ENCODE measurements around the gene NEMF. TPM values are rescaled to one million over a fixed set of nuclear protein-coding genes. Genes with fewer than 3 reads are reported as not detected.
"Not testable (repeated sequence)": the region's sequence is repeated elsewhere in the genome, so short reads cannot be mapped to it uniquely, and the experiment has no call there.

Gene NEMF
- total and polyA plus RNA-seq, 4 donors: 19.7 to 145 (median 41.0) TPM

- H3K9ac ChIP-seq (ENCODE audit: insufficient read depth in 1 of 2, low read length in 2 of 2): no peak overlapping the region
- no peaks in the 10 kb centered on the region for H3K4me1 ChIP-seq (ENCODE audit: control insufficient read depth in 5 of 5, insufficient read depth in 5 of 5, low read length in 5 of 5)
- 77 to 81% methylated on average over 12 of the region's 12 CpGs for WGBS, 2 donors
- DNase-seq (no peak), ATAC-seq (ENCODE audit: insufficient read depth, low FRiP score) (no peak)
- no peak overlapping the region for H3K4me3 ChIP-seq
- H3K27me3 ChIP-seq (ENCODE audit: control insufficient read depth in 3 of 3, insufficient read depth in 3 of 3, low read length in 2 of 3): no peaks in the 10 kb centered on the region
- TF ChIP-seq, protein P1, sequence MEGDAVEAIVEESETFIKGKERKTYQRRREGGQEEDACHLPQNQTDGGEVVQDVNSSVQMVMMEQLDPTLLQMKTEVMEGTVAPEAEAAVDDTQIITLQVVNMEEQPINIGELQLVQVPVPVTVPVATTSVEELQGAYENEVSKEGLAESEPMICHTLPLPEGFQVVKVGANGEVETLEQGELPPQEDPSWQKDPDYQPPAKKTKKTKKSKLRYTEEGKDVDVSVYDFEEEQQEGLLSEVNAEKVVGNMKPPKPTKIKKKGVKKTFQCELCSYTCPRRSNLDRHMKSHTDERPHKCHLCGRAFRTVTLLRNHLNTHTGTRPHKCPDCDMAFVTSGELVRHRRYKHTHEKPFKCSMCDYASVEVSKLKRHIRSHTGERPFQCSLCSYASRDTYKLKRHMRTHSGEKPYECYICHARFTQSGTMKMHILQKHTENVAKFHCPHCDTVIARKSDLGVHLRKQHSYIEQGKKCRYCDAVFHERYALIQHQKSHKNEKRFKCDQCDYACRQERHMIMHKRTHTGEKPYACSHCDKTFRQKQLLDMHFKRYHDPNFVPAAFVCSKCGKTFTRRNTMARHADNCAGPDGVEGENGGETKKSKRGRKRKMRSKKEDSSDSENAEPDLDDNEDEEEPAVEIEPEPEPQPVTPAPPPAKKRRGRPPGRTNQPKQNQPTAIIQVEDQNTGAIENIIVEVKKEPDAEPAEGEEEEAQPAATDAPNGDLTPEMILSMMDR (IDR thresholded peaks at IDR 0.05; ENCODE audit: control extremely low read depth, extremely low read depth): no peak
- H3K9me3 ChIP-seq (ENCODE audit: control insufficient read depth in 4 of 4, insufficient read depth in 3 of 4, low read length in 3 of 4): no peaks in the 10 kb centered on the region
- no peaks in the 10 kb centered on the region for H3K36me3 ChIP-seq (ENCODE audit: control insufficient read depth in 4 of 4, insufficient read depth in 4 of 4, low read length in 4 of 4)
- H3K27ac ChIP-seq (ENCODE audit: low read depth in 1 of 2, low read length in 1 of 2): no peak overlapping the region
Measured at GRCh38 chr14:49875640-49876198, 23.1 kb upstream of the NEMF start.

DNA sequence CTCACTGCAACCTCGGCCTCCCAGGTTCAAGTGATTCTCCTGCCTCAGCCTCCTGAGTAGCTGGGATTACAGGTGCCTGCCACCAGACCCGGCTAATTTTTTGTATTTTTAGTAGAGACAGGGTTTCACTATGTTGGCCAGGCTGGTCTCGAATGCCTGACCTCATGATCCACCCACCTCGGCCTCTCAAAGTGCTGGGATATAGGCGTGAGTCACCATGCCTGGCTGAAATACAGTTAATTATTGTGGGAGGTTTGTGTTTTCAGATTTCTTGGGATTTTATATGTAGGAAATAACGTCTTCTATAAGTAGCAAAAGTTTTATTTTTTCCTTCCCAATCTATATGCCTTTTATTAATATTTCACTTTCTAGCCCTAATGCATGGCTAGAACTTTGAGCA lies 21.0 kb upstream of the NEMF start:
- DNase-seq; H3K4me1 ChIP-seq (ENCODE audit: control insufficient read depth in 5 of 5, insufficient read depth in 5 of 5, low read length in 5 of 5); H3K9ac ChIP-seq (ENCODE audit: insufficient read depth in 1 of 2, low read length in 2 of 2); H3K4me3 ChIP-seq; H3K27me3 ChIP-seq (ENCODE audit: control insufficient read depth in 3 of 3, insufficient read depth in 3 of 3, low read length in 2 of 3); H3K27ac ChIP-seq (ENCODE audit: low read depth in 1 of 2, low read length in 1 of 2); H3K9me3 ChIP-seq (ENCODE audit: control insufficient read depth in 4 of 4, insufficient read depth in 3 of 4, low read length in 3 of 4); ATAC-seq (ENCODE audit: insufficient read depth, low FRiP score); H3K36me3 ChIP-seq (ENCODE audit: control insufficient read depth in 4 of 4, insufficient read depth in 4 of 4, low read length in 4 of 4): not testable (repeated sequence)
- WGBS, 2 donors: 86 to 92% methylated on average over 6 of the region's 6 CpGs

DNA sequence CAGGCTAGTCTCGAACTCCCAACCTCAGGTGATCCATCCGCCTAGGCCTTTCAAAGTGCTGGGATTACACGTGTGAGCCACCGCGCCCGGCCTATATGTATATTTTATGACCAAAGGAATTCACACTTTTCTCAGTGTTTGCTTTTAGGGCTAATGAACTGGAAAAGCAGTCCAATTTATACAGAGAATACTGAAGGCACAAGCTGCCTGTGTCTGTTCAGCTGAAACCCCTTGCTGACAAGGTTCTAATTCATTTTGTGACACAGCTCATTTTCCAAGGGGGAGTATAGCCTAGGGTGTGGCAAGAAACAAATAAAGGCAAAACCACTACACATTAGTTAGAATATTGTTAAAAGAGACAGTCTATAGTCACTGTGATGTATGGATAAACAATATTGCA lies 18.3 kb upstream of the NEMF start:
- no peak overlapping the region for H3K9ac ChIP-seq (ENCODE audit: insufficient read depth in 1 of 2, low read length in 2 of 2)
- H3K4me1 ChIP-seq (ENCODE audit: control insufficient read depth in 5 of 5, insufficient read depth in 5 of 5, low read length in 5 of 5): peaks cover 0 to 10% (median 1%) of the 10 kb centered on the region in 5 donors
- H3K27ac ChIP-seq (ENCODE audit: low read depth in 1 of 2, low read length in 1 of 2): no peak overlapping the region
- no peaks in the 10 kb centered on the region for H3K36me3 ChIP-seq (ENCODE audit: control insufficient read depth in 4 of 4, insufficient read depth in 4 of 4, low read length in 4 of 4)
- H3K4me3 ChIP-seq: no peak overlapping the region
- H3K27me3 ChIP-seq (ENCODE audit: control insufficient read depth in 3 of 3, insufficient read depth in 3 of 3, low read length in 2 of 3): no peaks in the 10 kb centered on the region
- WGBS, 2 donors: 95 to 96% methylated on average over 6 of the region's 6 CpGs
- TF ChIP-seq, protein P1 (IDR thresholded peaks at IDR 0.05; ENCODE audit: control extremely low read depth, extremely low read depth): no peak
- ATAC-seq (ENCODE audit: insufficient read depth, low FRiP score) (no peak), DNase-seq (no peak)
- H3K9me3 ChIP-seq (ENCODE audit: control insufficient read depth in 4 of 4, insufficient read depth in 3 of 4, low read length in 3 of 4): no peaks in the 10 kb centered on the region

DNA sequence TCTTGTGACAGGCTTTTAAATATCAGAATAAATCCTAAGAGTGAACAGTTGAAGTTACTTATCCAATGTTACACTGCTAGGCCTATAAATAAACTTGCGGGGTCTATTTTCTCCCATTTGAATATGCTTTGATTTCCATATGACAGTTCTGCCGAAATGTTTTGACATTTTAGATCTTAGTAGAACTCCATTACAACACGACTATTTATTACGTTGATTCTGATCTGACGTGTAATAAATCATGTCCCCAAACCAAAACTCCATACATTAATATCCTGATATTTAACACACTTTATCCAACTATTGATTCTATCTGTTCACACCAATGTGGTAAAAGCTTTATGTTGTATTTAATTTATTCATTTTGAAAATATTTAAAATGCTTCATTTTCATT lies 16.1 kb upstream of the NEMF start:
- no peaks in the 10 kb centered on the region for H3K36me3 ChIP-seq (ENCODE audit: control insufficient read depth in 4 of 4, insufficient read depth in 4 of 4, low read length in 4 of 4)
- 39 to 42% methylated on average over 5 of the region's 5 CpGs for WGBS, 2 donors
- no peaks in the 10 kb centered on the region for H3K9me3 ChIP-seq (ENCODE audit: control insufficient read depth in 4 of 4, insufficient read depth in 3 of 4, low read length in 3 of 4)
- DNase-seq (no peak), ATAC-seq (ENCODE audit: insufficient read depth, low FRiP score) (no peak)
- no peak overlapping the region for H3K4me3 ChIP-seq
- no peaks in the 10 kb centered on the region for H3K27me3 ChIP-seq (ENCODE audit: control insufficient read depth in 3 of 3, insufficient read depth in 3 of 3, low read length in 2 of 3)
- peak overlapping the region in 1 of 2 donors; percentile 93 for H3K27ac ChIP-seq (ENCODE audit: low read depth in 1 of 2, low read length in 1 of 2)
- TF ChIP-seq, protein P1 (IDR thresholded peaks at IDR 0.05; ENCODE audit: control extremely low read depth, extremely low read depth): no peak
- peaks cover 0 to 15% (median 2%) of the 10 kb centered on the region in 5 donors for H3K4me1 ChIP-seq (ENCODE audit: control insufficient read depth in 5 of 5, insufficient read depth in 5 of 5, low read length in 5 of 5)
- peak overlapping the region in 1 of 2 donors; percentile 96 for H3K9ac ChIP-seq (ENCODE audit: insufficient read depth in 1 of 2, low read length in 2 of 2)
